H1 (cell line): Measurements from ENCODE around the gene CCDC33. TPM values are rescaled to one million over a fixed set of nuclear protein-coding genes. Genes with fewer than 3 reads are reported as not detected.

Experiments
- CTCF ChIA-PET: fragments of 300-600 bp; sonication (Branson Sonifier 250); formaldehyde crosslinking; loops from one replicate; lab custom pipeline; 2021; ENCODE audit not compliant: partially characterized antibody; lab: Charles Lee
- POLR2A ChIA-PET: fragments of 300-600 bp; sonication (Branson Sonifier 250); formaldehyde crosslinking; loops from one replicate; lab custom pipeline; 2021; ENCODE audit warnings: inconsistent platforms; ENCODE audit not compliant: partially characterized antibody; lab: Charles Lee
- DNase-seq, 2 experiments: peaks; one replicate each; pipeline versions ENCODE4 v3.0.0 to v3.0.0-alpha.2; 2010 to 2022; ENCODE audit warnings: low spot score in 2 of 2, low read depth in 1 of 2, mixed read lengths in 1 of 2
- FAIRE-seq: peaks from 2 replicates; lab custom pipeline; 2011; peaks lifted over from hg19 to GRCh38; lab: Jason Lieb, UNC
- H2AFZ ChIP-seq: 2 replicates; pipeline ENCODE4 v1.8.1; 2012; ENCODE audit warnings: low read length, inconsistent platforms
- H2AK5ac ChIP-seq: 2 replicates; pipeline ENCODE4 v1.6.1; 2013; ENCODE audit warnings: low read depth, low read length
- H2BK120ac ChIP-seq: replicated peaks from 2 replicates; pipeline ENCODE3; 2013; ENCODE audit warnings: low read depth, low read length, inconsistent platforms
- H2BK12ac ChIP-seq: 2 replicates; pipeline ENCODE4 v1.6.1; 2013; ENCODE audit warnings: low read depth, low read length
- H2BK15ac ChIP-seq: 2 replicates; pipeline ENCODE4 v1.6.1; 2013; ENCODE audit warnings: low read length
- H2BK20ac ChIP-seq: 2 replicates; pipeline ENCODE4 v1.6.1; 2013; ENCODE audit warnings: low read length
- H2BK5ac ChIP-seq: 2 replicates; pipeline ENCODE4 v1.6.1; 2013; ENCODE audit warnings: low read depth, low read length
- H3K14ac ChIP-seq: 2 replicates; pipeline ENCODE4 v1.6.1; 2013; ENCODE audit warnings: inconsistent platforms; ENCODE audit not compliant: insufficient read length
- H3K18ac ChIP-seq: 2 replicates; pipeline ENCODE4 v1.6.1; 2013; ENCODE audit warnings: low read length; ENCODE audit errors: extremely low read depth
- H3K23ac ChIP-seq: 2 replicates; pipeline ENCODE4 v1.6.1; 2013; ENCODE audit warnings: inconsistent platforms; ENCODE audit not compliant: insufficient read length
- H3K23me2 ChIP-seq: 2 replicates; pipeline ENCODE4 v1.6.1; 2013; ENCODE audit warnings: low read depth, low read length
- H3K27ac ChIP-seq: 2 replicates; pipeline ENCODE4 v1.6.1; 2011; ENCODE audit warnings: low read depth, low read length, inconsistent platforms
- H3K27me3 ChIP-seq, 4 experiments: replicated peaks in 1 of 4; 1 replicate in 1 of 4; 2 replicates in 3 of 4; pipeline versions ENCODE4 v1.6.1 to v1.8.1; 2011 to 2013; ENCODE audit warnings: low read length in 3 of 4, mild to moderate bottlenecking in 3 of 4, inconsistent platforms in 2 of 4, mixed read lengths in 2 of 4, moderate library complexity in 1 of 4; ENCODE audit not compliant: control insufficient read depth in 3 of 4, insufficient read depth in 3 of 4; ENCODE audit errors: extremely low read depth in 1 of 4
- H3K36me3 ChIP-seq, 4 experiments: 2 replicates each; pipeline versions ENCODE4 v1.6.1 to v1.8.1; 2011 to 2013; ENCODE audit warnings: mild to moderate bottlenecking in 4 of 4, low read length in 3 of 4, moderate library complexity in 2 of 4, control low read depth in 1 of 4, inconsistent platforms in 1 of 4; ENCODE audit not compliant: insufficient read depth in 4 of 4, control insufficient read depth in 2 of 4
- H3K4ac ChIP-seq: replicated peaks from 2 replicates; pipeline ENCODE3; 2013; ENCODE audit warnings: low read length, low read depth, mixed read lengths, inconsistent platforms; ENCODE audit not compliant: insufficient read length
- H3K4me1 ChIP-seq, 4 experiments: replicated peaks in 1 of 4; 1 replicate in 1 of 4; 2 replicates in 3 of 4; pipeline versions ENCODE4 v1.6.1 to v1.8.1; 2011 to 2013; ENCODE audit warnings: low read length in 3 of 4, inconsistent platforms in 2 of 4, mixed read lengths in 1 of 4; ENCODE audit not compliant: insufficient read depth in 4 of 4, control insufficient read depth in 3 of 4
- H3K4me2 ChIP-seq, 2 experiments: 2 replicates each; pipeline versions ENCODE4 v1.6.1 to v1.8.1; 2011 to 2013; ENCODE audit warnings: low read depth in 2 of 2, low read length in 2 of 2, control low read depth in 1 of 2, inconsistent platforms in 1 of 2, mild to moderate bottlenecking in 1 of 2; ENCODE audit not compliant: insufficient read depth in 1 of 2
- H3K4me3 ChIP-seq, 4 experiments: fragments of 200-600, 300-600 bp in 1 of 4; sonication (generic), shearing (Covaris generic), sonication (Bioruptor Twin) in 1 of 4; 2 replicates each; pipeline versions ENCODE4 v1.5.1 to v1.8.1; 2011 to 2016; ENCODE audit warnings: low read length in 4 of 4, low read depth in 3 of 4, control low read depth in 2 of 4, inconsistent platforms in 2 of 4, mild to moderate bottlenecking in 2 of 4, mixed read lengths in 1 of 4, moderate library complexity in 1 of 4; ENCODE audit not compliant: insufficient read depth in 2 of 4; ENCODE audit errors: extremely low read depth in 1 of 4
- H3K56ac ChIP-seq: replicated peaks from 2 replicates; pipeline ENCODE3; 2013; ENCODE audit warnings: low read depth, mild to moderate bottlenecking, mixed read lengths, low read length, inconsistent platforms; ENCODE audit not compliant: insufficient read length
- H3K79me1 ChIP-seq: 2 replicates; pipeline ENCODE4 v1.6.1; 2013; ENCODE audit warnings: low read depth, low read length, control low read depth
- H3K79me2 ChIP-seq, 2 experiments: 2 replicates each; pipeline versions ENCODE4 v1.6.1 to v1.8.1; 2012 to 2013; ENCODE audit warnings: low read length in 2 of 2, mild to moderate bottlenecking in 2 of 2, inconsistent platforms in 1 of 2; ENCODE audit not compliant: insufficient read depth in 2 of 2, control insufficient read depth in 1 of 2
- H3K9ac ChIP-seq, 4 experiments: replicated peaks in 1 of 4; 1 replicate in 1 of 4; 2 replicates in 3 of 4; pipeline versions ENCODE4 v1.6.1 to v1.8.1; 2011 to 2013; ENCODE audit warnings: low read depth in 3 of 4, low read length in 3 of 4, control low read depth in 2 of 4, mild to moderate bottlenecking in 2 of 4, moderate library complexity in 2 of 4, inconsistent platforms in 1 of 4; ENCODE audit errors: extremely low read depth in 1 of 4
- H3K9me3 ChIP-seq, 2 experiments: 2 replicates each; pipeline versions ENCODE4 v1.6.1 to v1.8.1; 2012 to 2013; ENCODE audit warnings: mild to moderate bottlenecking in 2 of 2, moderate library complexity in 2 of 2, control low read depth in 1 of 2, inconsistent platforms in 1 of 2, low read depth in 1 of 2, low read length in 1 of 2, mixed read lengths in 1 of 2; ENCODE audit not compliant: insufficient read depth in 2 of 2
- H4K20me1 ChIP-seq, 2 experiments: replicated peaks in 1 of 2; 2 replicates each; pipeline versions ENCODE3 to v1.8.1; 2011 to 2013; ENCODE audit warnings: inconsistent platforms in 2 of 2, low read length in 2 of 2, mild to moderate bottlenecking in 1 of 2; ENCODE audit not compliant: insufficient read depth in 2 of 2, control insufficient read depth in 1 of 2
- H4K5ac ChIP-seq: 2 replicates; pipeline ENCODE4 v1.6.1; 2013; ENCODE audit warnings: low read length, low read depth, mixed read lengths, inconsistent platforms; ENCODE audit not compliant: insufficient read length
- H4K8ac ChIP-seq: 2 replicates; pipeline ENCODE4 v1.8.0; 2013; ENCODE audit warnings: mild to moderate bottlenecking, moderate library complexity, low read length, inconsistent platforms; ENCODE audit not compliant: insufficient read depth; ENCODE audit errors: extremely low read depth
- H4K91ac ChIP-seq: replicated peaks from 2 replicates; pipeline ENCODE3; 2013; ENCODE audit warnings: low read length, mixed read lengths, inconsistent platforms; ENCODE audit not compliant: insufficient read length
- SRF ChIP-seq: IDR thresholded peaks from 2 replicates; pipeline ENCODE4 v1.6.1; 2011; ENCODE audit warnings: mild to moderate bottlenecking, low read depth, low read length, moderate library complexity
- TEAD4 ChIP-seq: IDR thresholded peaks from 2 replicates; pipeline ENCODE4 v1.6.1; 2012; ENCODE audit warnings: low read depth, low read length, inconsistent platforms, mixed read lengths
- WGBS, 2 experiments: shearing (Covaris generic) in 1 of 2; methylation state at CpG; one replicate each; pipeline versions ENCODE4 v1.1.6 to v1.1.7; 2013 to 2015; ENCODE audit warnings: low lambda C conversion rate in 2 of 2, mixed read lengths in 2 of 2, inconsistent platforms in 1 of 2, low coverage in 1 of 2, missing lambda C conversion rate in 1 of 2; ENCODE audit not compliant: insufficient replicate concordance in 2 of 2, insufficient coverage in 1 of 2, insufficient read length in 1 of 2; ENCODE audit errors: extremely low coverage in 1 of 2, missing lambda C conversion rate in 1 of 2; 5-methylcytosine and 5-hydroxymethylcytosine counted together
- polyA plus RNA-seq, 7 experiments: library from polyadenylated mRNA; depleted of rRNA in 3 of 7; stranded (reverse) in 5 of 7; unstranded in 2 of 7; fragments of >200 nt in 5 of 7; fragments of 200-250 nt in 2 of 7; gene quantifications; 1 replicate in 5 of 7; 2 replicates in 1 of 7; 4 replicates in 1 of 7; pipeline versions ENCODE4 v1.2.1 to v1.2.3, GENCODE V29; 2011 to 2013; ENCODE audit warnings: missing spikeins in 2 of 7, mixed read lengths in 2 of 7
- total RNA-seq: library from RNA; stranded (reverse); fragmentation: NEBNext Ultra II Directional; extraction: Animal tissue kit (Norgen Biotek cat#: 25700); gene quantifications from 2 replicates; pipeline ENCODE4 v1.2.1, GENCODE V29; 2021

The CCDC33 gene
- total and polyA plus RNA-seq, 2 of the 8 experiments (the other 6 are each of a cell fraction or from before 2014, with no cell fraction given): 2.0 to 2.7 TPM

GRCh38 chr15:74376226-74376625 lies 140.1 kb downstream of the CCDC33 start:
- no peak overlapping the region for H2AK5ac ChIP-seq
- no peak overlapping the region for H2BK5ac ChIP-seq
- FAIRE-seq: no peak
- H3K4me3 ChIP-seq: no peak overlapping the region
- peaks cover 0 to 3% (median 0%) of the 10 kb centered on the region in 4 experiments; a peak in 3 of 7 replicates for H3K27me3 ChIP-seq
- H3K23me2 ChIP-seq: peaks cover 6% of the 10 kb centered on the region; the same call in 1 of the 2 replicates
- CTCF ChIA-PET: interaction anchor here (0.7 to 36.8 kb wide), 22 partner anchors 9 to 425 kb away, joined by 3 to 1311 read pairs (median 4); partner anchors contain the start of genes CYP11A1, SEMA7A and UBL7
- no peak overlapping the region for H2BK15ac ChIP-seq
- H3K4me2 ChIP-seq: no peak overlapping the region
- no peak for TF ChIP-seq TEAD4
- no peak for TF ChIP-seq SRF
- TF ChIP-seq, all 59 proteins: peak for 0
- H2BK12ac ChIP-seq: no peak overlapping the region
- H3K18ac ChIP-seq: no peak overlapping the region
- no peak overlapping the region for H3K4ac ChIP-seq
- no peak overlapping the region for H4K8ac ChIP-seq
- no peak overlapping the region for H4K91ac ChIP-seq
- no peak overlapping the region for H2AFZ ChIP-seq
- no peak overlapping the region for H3K9ac ChIP-seq
- H4K5ac ChIP-seq: no peak overlapping the region
- no peak overlapping the region for H3K27ac ChIP-seq
- H3K79me2 ChIP-seq: no peaks in the 10 kb centered on the region
- no peaks in the 10 kb centered on the region for H4K20me1 ChIP-seq
- DNase-seq: no peak
- H2BK20ac ChIP-seq: no peak overlapping the region
- H3K56ac ChIP-seq: no peak overlapping the region
- no peaks in the 10 kb centered on the region for H3K9me3 ChIP-seq
- 90% methylated on average over 1 of the region's 1 CpG; no CpG with 5 or more reads in 1 of the 2 experiments for WGBS, 2 experiments
- POLR2A ChIA-PET: no interaction called here
- no peaks in the 10 kb centered on the region; the same call in 1 of the 2 replicates for H3K79me1 ChIP-seq
- H3K14ac ChIP-seq: no peak overlapping the region
- H3K4me1 ChIP-seq: peaks cover 4 to 17% (median 10%) of the 10 kb centered on the region in 4 experiments
- H3K23ac ChIP-seq: no peak overlapping the region
- H2BK120ac ChIP-seq: no peak overlapping the region
- H3K36me3 ChIP-seq: no peaks in the 10 kb centered on the region
